GM18951 (cell line): ENCODE data around the gene CCDC180.

Experiments used
- POLR2A ChIP-seq: IDR thresholded peaks from 4 replicates; pipeline ENCODE4 v1.6.1; 2011; ENCODE audit warnings: mild to moderate bottlenecking; ENCODE audit not compliant: insufficient read length, insufficient read depth; ENCODE audit errors: extremely low read depth
- in situ Hi-C: fragments of 300-500 bp; cut with MboI; formaldehyde crosslinking; loops from one replicate; pipeline ENCODE4 v1.12.0; 2022; ENCODE audit warnings: low sequenced_read_pairs, mixed read lengths, inconsistent platforms; ENCODE audit not compliant: unreplicated experiment

The CCDC180 gene

DNA sequence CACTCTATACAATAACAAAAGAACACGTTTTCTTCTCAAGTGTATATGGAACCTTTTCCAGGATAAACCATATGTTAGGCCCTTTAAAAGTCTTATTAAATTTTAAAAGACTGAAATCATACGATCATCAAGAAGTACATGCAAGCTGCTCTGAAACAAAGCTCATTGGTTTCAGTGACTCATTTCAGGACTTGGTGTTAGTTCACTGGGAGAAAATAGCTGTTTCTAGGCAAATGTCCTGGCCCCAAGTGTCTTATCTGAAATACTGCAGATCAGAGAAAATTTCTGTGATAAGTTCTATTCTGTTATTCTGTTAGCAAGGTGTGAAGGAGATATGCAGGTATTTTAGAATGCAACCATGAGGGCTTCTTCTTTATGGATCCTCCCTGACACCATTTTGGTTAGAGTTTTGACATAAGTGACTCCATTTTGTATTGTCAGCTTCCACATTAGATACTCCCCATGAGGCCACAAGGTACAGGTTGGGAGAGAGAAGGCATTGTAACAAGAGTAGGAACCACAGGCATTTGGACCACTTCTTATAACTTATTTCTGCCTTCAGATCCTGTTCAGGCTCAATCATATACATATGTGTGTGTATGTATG is 7.5 kb upstream of the CCDC180 start:
- in situ Hi-C loops, result no loop called here
- no peak for TF ChIP-seq POLR2A

DNA sequence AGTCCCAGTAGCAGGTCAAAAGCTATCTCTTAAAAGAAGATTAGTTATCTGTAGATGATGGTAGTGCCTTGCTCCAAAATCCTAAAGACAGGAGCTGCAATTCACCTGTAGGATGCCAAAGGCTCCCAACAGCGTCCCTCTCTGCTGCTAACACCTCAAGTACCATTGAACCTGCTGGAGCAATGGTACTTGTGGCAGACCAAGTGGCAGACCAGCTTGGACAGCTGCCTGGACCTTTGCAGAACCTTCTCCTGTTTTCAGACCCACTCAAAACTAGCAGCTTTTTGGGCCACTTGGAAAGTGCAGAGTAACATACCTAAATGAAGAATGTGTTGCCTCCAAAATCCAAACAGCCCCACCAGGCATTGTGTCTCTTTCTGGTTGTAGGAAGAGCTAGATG is 6.9 kb upstream of the CCDC180 start:
- in situ Hi-C loops, result no loop called here
- no peak for TF ChIP-seq POLR2A

DNA sequence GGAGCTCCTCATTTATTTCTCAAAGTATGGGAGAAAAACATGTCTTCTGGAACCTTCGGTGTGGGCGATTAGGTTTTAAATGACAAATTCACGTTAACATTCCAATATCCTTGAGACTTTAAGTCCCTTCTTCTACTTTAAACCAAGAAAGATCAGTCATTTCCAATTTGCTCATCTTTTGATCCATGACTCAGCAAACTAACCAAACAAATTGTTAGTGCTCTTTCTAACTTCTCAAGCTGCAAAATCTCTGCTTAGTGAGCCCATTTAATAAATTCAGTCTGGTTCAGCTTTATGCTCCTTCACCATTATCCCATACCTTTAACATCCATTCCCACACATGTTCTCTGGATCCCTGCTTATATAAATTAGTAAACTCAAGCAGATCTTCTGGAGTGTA is 5.5 kb upstream of the CCDC180 start:
- in situ Hi-C loops, result no loop called here
- no peak for TF ChIP-seq POLR2A

DNA sequence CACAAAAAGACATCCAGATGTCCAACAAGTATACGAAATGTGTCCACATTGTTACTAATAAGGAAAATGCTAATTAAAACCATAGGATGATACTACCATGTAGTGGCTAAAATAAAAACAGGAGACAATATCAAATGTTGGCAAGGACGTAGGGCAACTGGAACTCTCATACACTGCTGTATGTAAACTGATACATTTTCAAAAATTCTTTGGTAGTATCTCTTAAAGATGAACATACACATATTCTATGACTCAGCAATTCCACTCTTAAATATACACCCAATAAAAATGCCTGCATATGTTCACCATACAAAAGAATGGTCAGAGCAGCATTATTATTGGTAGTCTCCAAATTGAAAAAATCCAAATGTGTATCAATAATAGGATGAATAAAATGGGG is 2.9 kb upstream of the CCDC180 start:
- in situ Hi-C loops, result no loop called here
- no peak for TF ChIP-seq POLR2A

DNA sequence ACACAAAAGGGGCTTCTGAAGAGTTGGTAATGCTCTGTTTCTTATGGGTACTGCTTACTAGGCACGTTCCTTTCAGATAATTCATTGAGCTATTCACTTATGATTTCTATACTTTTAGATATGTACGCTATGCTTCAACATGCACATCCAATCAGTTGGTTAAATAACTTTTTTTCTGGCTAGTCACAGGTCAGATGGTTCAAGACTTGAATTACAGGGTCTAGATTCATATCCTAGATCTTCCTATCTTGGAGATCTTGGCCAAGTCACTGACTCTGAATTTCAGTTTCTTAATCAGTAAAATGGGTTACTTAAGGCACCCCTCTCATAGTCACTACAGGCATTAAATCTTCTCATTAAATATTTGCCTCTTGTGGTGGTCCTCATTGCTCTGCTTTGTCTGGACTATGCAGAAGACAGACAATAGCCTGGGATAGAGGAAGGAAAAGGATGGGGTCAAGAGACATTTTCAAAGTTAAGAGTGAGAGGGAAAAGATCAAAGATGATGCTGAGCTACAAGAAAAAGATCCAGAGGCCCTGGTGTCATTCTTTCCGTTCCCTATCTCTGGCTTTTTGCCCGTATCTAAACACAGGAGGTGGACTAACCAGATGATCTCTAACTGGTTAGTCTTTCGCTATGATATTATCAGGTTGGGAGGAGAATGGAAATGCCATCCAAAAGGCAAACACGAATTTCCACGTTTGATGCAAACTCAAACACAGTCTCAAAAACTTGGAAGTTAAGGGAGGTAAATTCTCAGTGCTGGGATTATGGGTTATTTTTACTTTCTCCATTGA is 1.8 kb upstream of the CCDC180 start:
- in situ Hi-C loops, result no loop called here
- no peak for TF ChIP-seq POLR2A

DNA sequence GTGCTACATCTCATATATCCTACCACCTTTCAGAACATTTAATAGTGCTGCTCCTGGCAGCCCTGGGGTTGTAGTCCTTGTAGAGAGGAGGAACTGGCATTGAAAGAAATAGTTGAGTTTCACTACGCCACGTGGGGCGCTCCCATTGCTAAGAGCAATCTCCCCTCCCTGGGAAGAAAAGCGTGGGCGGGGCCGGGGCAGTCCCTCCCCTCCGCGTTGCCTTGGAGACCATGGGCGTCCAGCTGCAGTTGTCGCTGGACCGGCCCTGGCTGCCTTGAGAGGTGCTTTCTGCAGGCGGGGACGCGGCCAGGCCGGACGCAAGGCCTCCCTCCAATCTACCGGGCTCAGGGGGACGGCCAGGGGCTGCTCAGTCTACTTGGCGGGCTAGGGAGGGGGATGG is 368 bp upstream of the CCDC180 start:
- no peak for TF ChIP-seq POLR2A
- in situ Hi-C loops, result no loop called here

DNA sequence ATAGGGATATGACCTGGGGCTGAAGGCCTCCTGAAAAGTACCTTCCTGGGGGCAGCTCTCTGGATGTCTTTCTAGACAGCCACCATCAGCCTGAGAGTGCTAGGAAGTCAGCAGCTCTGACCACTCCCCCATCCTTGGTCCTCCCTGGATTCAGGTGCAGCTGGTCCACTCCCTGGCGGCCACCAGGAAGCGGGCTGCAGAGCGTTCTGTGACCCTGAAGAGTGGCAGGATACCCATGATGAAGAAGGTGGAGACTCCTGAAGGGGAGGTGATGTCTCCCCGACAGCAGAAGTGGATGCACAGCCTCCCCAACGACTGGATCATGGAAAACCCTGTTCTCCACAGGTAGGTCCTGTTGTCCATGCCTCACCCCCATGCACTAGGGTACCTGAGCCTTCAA is 1.8 kb downstream of the CCDC180 start:
- TF ChIP-seq POLR2A, result no peak
- in situ Hi-C loops, result no loop called here

DNA sequence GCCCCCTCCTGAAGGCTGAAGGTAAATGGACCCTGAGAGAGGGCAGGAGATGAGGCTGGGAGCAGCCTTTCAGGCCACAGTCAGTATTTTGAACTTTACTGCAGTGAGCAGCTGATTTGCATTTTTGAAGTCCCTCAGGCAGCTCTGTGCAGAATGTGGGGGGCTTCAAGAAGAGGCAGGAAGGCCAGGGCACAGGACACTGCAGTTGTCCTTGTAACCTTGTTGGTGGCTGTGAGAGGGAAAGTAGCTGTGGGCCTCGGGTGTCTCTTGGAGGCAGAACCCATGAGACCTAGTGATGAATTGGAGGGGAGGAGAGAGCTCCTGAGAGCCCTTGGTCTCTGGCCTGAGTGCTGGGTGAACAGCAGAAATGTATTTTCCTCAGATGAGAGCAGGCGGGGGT is 2.6 kb downstream of the CCDC180 start:
- in situ Hi-C loops, result no loop called here
- no peak for TF ChIP-seq POLR2A

DNA sequence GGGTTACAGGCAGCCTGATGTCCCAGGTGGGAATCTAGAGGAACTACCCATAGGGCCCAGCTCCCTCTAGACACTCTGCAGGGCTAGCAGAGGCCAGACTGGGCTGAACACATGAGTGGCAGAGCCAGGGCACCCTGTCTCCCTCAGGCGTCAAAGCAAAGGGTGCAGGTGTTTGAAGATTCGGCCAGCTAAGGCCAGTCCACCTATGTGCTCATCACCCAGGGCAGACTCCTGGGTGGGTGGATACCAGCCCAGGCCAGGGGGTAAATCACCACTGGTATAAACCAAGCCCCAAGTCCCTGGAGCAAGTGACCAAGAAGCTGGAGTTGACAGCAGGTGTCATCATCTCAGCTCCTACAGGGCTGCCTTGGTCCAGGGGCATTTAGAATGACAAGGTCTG is 3.4 kb downstream of the CCDC180 start:
- TF ChIP-seq POLR2A, result no peak
- in situ Hi-C loops, result no loop called here

DNA sequence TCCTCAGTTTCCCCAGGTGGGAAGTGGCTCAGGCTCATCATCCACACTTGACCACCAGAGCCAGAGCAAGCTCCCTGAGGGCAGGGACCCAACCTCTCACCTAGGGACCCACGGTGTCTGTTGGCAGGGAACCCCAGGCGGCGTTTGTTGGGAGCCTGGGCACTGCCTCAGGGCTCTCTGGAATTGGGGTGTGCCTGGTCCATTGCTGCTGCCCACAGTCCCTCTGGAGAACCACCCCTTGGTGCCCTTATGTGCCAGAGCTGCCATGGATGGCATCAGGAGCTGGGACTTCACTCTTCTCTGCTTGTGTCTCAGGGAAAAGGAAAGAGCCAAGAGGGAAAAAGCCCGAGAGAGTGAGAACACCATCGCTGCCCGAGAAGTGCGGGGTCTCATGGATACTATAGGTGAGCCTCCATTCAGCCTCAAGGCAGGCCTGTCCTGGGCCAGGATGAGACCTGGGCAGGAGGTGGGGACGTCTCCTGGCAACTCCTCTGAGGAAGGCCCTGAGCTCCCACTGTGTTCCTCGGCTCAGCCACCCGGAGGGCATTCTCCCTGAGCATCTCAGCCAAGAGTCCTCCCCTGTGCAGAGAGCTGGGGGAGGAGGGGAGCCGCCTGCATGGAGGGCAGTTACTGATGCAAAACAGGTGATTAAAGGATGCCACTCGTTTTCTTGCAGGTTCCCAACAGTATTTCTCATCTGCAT is 4.5 kb downstream of the CCDC180 start:
- in situ Hi-C loops, result no loop called here
- TF ChIP-seq POLR2A, result no peak

DNA sequence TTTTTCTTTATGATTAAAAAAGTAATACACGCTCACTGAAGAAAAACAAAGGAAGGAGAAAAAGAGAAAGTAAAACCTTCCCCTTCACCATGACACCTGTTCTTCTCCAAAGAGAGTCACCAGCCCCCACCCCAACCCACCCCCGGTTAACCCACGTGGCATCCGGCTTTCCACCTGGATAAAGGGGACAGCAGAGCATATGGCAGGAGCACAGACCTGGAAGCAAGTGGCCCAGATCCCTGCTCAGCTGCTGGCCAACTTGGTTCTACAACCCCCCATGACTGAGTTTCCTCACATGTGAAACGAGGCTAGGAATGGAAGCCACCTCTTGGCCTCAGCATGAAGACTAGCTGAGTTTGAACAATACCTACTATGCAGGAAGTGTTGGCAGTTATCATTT is 5.1 kb downstream of the CCDC180 start:
- TF ChIP-seq POLR2A, result no peak

DNA sequence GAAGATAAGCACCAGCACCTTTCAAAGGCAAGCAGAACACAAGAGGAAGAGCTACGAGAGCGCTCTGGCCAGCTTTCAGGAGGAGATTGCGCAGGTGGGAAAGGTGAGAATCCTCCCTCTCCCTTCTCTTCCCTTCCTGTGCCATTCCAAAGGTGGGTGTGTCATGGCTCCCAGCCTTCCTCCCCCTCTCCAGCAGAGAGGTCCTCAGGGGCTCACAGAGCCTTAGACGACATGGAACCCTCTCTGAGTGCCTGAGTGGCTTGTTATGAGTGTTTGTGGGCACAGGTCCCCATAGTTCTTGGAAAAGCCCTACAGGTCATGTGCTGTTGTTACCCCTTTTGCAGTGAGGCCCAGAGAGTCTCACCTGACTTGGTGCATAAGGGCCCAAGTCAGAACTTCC is 5.8 kb downstream of the CCDC180 start:
- in situ Hi-C loops, result no loop called here
- no peak for TF ChIP-seq POLR2A

More for the DNA sequence above, 5.1 kb downstream of the CCDC180 start:
- in situ Hi-C loops, result no loop called here

DNA sequence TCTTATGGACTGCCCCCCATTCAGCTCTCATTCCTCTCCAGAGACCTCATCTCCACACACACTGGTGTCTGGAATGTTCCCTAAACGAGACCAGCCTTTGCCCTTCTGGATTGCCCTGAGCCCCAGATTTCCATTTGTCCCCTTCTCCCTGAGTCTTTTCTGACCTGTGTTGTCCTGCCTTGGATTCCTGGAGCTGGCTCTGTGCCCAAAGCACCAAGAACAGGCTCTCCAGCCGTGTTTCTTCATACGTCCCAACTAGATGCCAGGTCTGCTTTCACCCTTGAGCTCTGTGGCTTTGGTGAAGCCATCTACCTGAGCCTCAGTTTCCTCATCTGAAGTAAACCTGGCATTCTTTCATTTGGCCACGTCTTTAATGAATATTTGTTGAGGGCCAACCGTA is 6.3 kb downstream of the CCDC180 start:
- in situ Hi-C loops, result no loop called here
- no peak for TF ChIP-seq POLR2A

DNA sequence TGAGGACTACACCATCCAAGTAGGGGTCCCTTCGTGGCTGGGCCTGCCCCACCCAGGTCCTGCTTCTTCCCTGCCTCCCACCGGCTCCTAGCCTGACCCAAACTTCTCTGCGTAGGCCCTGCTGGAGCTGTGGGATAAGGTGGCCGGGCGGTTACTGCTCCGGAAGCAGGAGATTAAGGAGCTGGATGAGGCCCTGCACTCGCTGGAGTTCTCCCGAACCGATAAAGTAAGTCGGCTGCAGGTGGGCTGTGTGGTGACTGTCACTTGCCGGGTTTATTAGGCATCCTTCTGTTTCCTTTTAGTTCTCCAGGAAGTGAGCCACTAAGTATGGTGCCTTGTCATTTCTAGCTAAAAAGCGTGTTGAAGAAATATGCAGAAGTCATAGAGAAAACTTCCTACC is 7.0 kb downstream of the CCDC180 start:
- in situ Hi-C loops, result no loop called here
- TF ChIP-seq POLR2A, result no peak

DNA sequence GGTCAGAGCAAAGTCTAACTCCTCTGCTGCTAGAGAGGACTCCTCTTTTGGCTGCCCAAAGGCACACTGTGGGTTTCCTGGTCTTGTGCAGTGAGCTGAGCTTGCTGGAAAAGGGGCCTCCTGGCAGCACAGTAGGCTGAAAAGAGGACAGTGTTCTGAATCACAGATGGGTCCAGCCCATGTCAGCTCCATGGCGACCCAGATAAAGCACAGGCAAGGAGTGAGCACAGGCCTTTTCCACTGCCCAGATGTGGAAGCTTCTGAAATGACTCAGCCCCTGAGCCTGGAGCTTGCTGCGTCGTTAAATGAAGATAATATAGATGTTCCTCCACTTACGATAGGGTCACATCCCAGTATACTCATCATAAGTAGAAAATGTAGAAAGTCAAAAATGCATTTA is 8.1 kb downstream of the CCDC180 start:
- in situ Hi-C loops, result no loop called here
- TF ChIP-seq POLR2A, result no peak
